GM12874 (cell line): Measurements from ENCODE around the gene ARL4C.

Experiments used
- CTCF ChIP-seq: IDR thresholded peaks from 2 replicates; pipeline ENCODE4 v1.5.1; 2011; ENCODE audit warnings: low read depth, mild to moderate bottlenecking, control low read depth, low read length, moderate library complexity; ENCODE audit not compliant: insufficient read depth

The ARL4C gene

DNA sequence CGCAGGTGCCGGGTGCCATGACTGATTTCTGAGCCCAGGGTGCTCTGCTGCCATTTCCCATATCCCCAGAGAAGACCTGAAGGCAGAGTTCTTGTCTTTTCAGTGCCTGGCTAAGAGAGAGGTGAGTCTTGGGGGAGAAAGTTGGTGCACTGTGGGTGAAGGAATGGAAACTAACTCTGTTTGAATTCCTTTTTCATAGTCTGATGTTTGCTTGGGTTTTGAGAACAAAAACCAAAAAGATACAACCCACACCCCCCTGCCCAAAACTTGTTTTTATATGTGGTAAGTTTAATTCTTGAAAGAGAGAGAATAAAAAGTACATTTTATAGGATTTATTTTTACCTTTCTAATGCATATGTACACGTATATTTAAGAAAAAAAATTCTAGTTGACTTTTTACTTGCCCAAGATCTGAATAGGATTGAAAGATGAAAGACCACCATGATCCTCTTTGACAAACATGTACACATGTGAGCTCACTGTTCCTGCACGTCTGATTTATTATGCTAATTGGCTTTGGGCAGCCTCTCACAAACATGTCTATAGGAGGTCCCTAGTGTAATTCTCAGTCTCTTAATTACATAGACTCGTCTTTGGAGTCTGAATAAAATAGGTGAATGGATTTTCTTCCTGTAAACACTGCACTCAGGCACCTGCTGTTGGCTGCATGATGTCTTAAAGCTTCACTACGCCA lies 46.3 kb downstream of the ARL4C start:
- TF ChIP-seq CTCF = no peak

GRCh38 chr2:234448506-234449184 lies 48.2 kb downstream of the ARL4C start:
- no peak for TF ChIP-seq CTCF

DNA sequence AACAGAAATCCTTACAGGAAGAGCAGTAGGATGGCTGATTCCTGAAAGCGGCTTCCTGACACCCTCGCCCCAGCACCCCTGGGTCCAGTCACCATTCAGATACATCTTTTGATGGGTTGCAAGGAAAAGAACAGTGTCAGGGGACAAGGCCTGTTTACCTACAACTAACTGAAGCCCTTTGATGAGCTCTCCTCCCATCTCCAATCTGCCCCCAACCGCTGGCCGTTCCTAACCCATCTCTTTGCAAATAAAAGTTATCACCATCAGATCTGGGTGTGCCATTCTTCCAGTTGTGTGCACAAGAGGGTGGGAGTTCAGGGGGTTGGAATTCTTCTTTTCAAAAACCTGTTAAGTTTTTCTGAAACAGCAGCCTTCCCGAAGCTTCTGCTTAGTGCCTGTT lies 48.9 kb downstream of the ARL4C start:
- TF ChIP-seq CTCF = no peak

GRCh38 chr2:234447189-234447588 lies 49.7 kb downstream of the ARL4C start:
- no peak for TF ChIP-seq CTCF

- no peak for TF ChIP-seq CTCF
These were observed 50.3 kb downstream of the ARL4C start for GRCh38 chr2:234446404-234447076.

- TF ChIP-seq CTCF = no peak
These were observed 52.0 kb downstream of the ARL4C start for GRCh38 chr2:234444893-234445292.

GRCh38 chr2:234444242-234444730 lies 52.6 kb downstream of the ARL4C start:
- TF ChIP-seq CTCF = no peak
